Thoracic aorta (tissue), 2 donors: ENCODE measurements around the gene PKP1. TPM values are rescaled to one million over a fixed set of nuclear protein-coding genes. Genes with fewer than 3 reads are reported as not detected.

Source experiments
- ATAC-seq: fragments of 150-250 bp; one replicate; pipeline ENCODE4 v1.8.0; 2017; ENCODE audit warnings: low read depth; ENCODE audit not compliant: insufficient number of reproducible peaks, low FRiP score
- DNase-seq: peaks from one replicate; pipeline ENCODE4 v3.0.0-alpha.2; 2020; ENCODE audit warnings: low spot score
- H3K27ac ChIP-seq, 2 donors: fragments of 200-600 bp; sonication (generic); 1 replicate in 1 of 2; 2 replicates in 1 of 2; pipeline ENCODE4 v1.5.1; 2016; ENCODE audit warnings: mild to moderate bottlenecking in 2 of 2, moderate library complexity in 2 of 2
- H3K27me3 ChIP-seq: fragments of 200-600 bp; sonication (generic); replicated peaks from 2 replicates; pipeline ENCODE4 v1.6.0; 2016; ENCODE audit warnings: mild to moderate bottlenecking; ENCODE audit not compliant: insufficient read depth
- H3K36me3 ChIP-seq: fragments of 200-600 bp; sonication (generic); one replicate; pipeline ENCODE4 v1.5.1; 2016
- H3K4me1 ChIP-seq, 2 donors: fragments of 200-600 bp; sonication (generic); 1 replicate in 1 of 2; 2 replicates in 1 of 2; pipeline versions ENCODE4 v1.5.1 to v1.6.0; 2016; ENCODE audit warnings: low read depth in 2 of 2, mild to moderate bottlenecking in 1 of 2; ENCODE audit not compliant: control insufficient read depth in 1 of 2
- H3K4me3 ChIP-seq: fragments of 200-600 bp; sonication (generic); 2 replicates; pipeline ENCODE4 v1.5.1; 2016; ENCODE audit warnings: mild to moderate bottlenecking
- H3K9me3 ChIP-seq: fragments of 200-600 bp; sonication (generic); 2 replicates; pipeline ENCODE4 v1.5.1; 2016
- CTCF ChIP-seq: fragments of 200-600 bp; sonication (generic); IDR thresholded peaks from one replicate; pipeline ENCODE4 v1.5.1; 2019; ENCODE audit warnings: antibody characterized with exemption
- total RNA-seq, 2 donors: library from RNA; depleted of rRNA; stranded (reverse); fragments of >200 nt; gene quantifications; one replicate each; pipeline versions ENCODE4 v1.1.0 to v1.2.3, GENCODE V29; 2016

PKP1 gene
- total RNA-seq, 2 donors from 2014 or later = 0.54 TPM; not detected in 1

DNA sequence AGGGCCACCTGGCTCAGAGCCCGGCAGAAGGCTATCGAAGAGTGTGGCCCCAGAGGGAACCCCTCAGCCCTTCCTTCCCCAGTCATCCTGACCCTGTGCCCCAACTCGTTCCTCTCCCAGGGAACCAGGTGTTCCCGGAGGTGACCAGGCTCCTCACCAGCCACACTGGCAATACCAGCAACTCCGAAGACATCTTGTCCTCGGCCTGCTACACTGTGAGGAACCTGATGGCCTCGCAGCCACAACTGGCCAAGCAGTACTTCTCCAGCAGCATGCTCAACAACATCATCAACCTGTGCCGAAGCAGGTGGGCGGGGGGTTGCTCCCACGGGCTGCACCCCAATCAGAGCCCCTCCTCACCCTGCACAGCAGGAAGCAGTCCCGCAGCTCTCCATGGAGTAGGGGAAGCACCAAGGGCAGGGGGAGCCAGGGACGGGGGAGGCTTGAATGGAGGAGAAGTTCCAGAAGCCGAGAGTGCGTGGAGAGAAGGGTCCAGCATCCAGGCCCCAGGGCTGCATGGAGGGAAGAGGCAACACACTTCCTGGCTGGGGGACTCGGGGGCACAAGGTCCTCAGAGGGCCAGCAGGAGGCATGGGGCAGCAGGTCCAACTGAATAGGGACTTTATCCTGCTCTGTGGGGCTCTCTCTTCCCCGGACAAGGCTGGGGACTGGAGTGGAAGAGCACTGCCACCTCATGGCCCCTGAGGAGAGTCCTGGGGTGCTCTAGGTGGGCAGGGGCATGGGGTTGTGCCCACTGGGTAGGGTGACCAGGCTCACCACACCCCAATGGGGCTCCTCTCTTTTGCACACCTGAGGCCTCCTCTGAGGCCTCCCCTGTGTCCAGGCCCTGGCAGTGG, 41.7 kb downstream of the PKP1 start:
- DNase-seq (no peak), ATAC-seq (no peak)
- H3K4me3 ChIP-seq = no peak overlapping the region
- H3K9me3 ChIP-seq = no peaks in the 10 kb centered on the region
- H3K4me1 ChIP-seq = no peaks in the 10 kb centered on the region
- no peaks in the 10 kb centered on the region for H3K36me3 ChIP-seq
- H3K27me3 ChIP-seq = no peaks in the 10 kb centered on the region
- H3K27ac ChIP-seq = no peak overlapping the region
- no peak for TF ChIP-seq CTCF

DNA sequence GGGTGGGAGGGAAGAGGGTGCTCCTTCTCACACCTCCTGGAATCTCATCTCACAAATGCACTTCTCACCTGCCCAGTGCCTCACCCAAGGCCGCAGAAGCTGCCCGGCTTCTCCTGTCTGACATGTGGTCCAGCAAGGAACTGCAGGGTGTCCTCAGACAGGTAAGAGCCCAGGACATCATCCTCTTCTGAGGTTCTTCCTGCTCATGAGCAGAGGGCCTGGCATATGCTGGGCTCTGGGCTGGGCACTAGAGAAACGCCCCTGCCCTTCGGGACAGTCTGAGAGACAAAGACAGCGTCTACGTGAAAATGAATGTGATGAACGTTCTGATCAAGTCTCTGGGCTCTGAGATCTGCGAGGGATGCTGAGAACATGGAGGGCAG, 42.4 kb downstream of the PKP1 start:
- ATAC-seq (no peak), DNase-seq (no peak)
- Histone ChIP-seq H3K27ac (no peak overlapping the region), H3K9me3 (no peaks in the 10 kb centered on the region), H3K27me3 (no peaks in the 10 kb centered on the region), H3K4me3 (no peak overlapping the region), H3K4me1 (no peaks in the 10 kb centered on the region), H3K36me3 (no peaks in the 10 kb centered on the region)
- TF ChIP-seq CTCF = no peak

DNA sequence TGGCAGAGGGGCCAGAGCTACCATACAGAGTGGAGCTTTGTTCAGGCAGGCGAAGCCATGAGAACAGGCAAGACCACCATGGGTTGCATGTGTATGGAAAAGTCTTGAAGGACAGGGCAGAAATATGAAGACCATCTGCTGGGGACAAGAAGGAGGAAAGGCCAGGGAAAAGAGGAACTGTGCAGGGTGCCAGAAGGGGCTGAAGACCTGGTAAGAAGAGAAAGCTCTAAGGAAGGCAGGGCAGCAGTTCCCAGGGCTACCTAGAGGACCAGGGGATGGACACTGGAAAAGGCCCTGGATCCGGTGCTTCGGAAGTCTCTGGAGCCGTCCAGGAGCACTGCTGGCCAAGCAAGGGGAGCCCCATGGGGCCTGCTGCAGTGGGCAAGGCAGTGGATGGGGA, 43.4 kb downstream of the PKP1 start:
- Histone ChIP-seq H3K27me3 (no peaks in the 10 kb centered on the region), H3K4me1 (no peaks in the 10 kb centered on the region), H3K27ac (no peak overlapping the region), H3K9me3 (no peaks in the 10 kb centered on the region), H3K4me3 (no peak overlapping the region), H3K36me3 (no peaks in the 10 kb centered on the region)
- no peak for DNase-seq
- no peak for ATAC-seq
- TF ChIP-seq CTCF = no peak

DNA sequence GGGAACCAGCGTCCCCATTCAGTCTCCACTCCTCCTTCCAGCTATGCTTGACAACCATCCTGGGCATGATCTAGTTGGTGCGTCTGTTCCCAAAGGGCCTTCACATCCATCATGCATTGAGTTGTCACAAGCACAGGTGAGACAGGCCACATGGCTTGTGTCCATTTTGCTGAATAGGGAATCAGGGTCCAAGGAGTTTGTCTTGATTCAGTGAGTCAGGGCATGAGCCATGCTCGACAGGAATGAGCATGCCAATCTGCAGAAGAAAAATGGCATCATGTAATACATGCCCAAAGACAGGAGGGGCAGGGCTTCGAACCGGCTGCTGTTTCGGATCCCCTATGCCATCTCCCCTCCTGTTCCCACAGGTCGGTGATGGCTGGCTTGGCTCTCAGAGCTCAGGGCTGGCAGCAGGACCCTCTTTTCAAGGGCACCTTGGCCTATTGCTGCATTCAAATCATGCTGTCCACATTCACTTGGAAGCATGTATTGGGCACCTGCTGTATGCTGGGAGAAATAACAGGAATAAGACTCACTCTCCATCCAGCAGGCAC, 44.5 kb downstream of the PKP1 start:
- H3K27me3 ChIP-seq = no peaks in the 10 kb centered on the region
- no peak for ATAC-seq
- H3K9me3 ChIP-seq = no peaks in the 10 kb centered on the region
- no peak for DNase-seq
- H3K4me1 ChIP-seq = no peaks in the 10 kb centered on the region
- no peaks in the 10 kb centered on the region for H3K36me3 ChIP-seq
- no peak overlapping the region for H3K4me3 ChIP-seq
- no peak for TF ChIP-seq CTCF
- H3K27ac ChIP-seq = no peak overlapping the region

GRCh38 chr1:201328576-201328975, 45.3 kb downstream of the PKP1 start:
- no peak for TF ChIP-seq CTCF
- Histone ChIP-seq H3K27me3 (no peaks in the 10 kb centered on the region), H3K4me1 (no peaks in the 10 kb centered on the region), H3K9me3 (no peaks in the 10 kb centered on the region), H3K4me3 (no peak overlapping the region), H3K27ac (no peak overlapping the region), H3K36me3 (no peaks in the 10 kb centered on the region)
- DNase-seq (no peak), ATAC-seq (no peak)
